Mucosa of gallbladder (tissue), 1 donor: Measurements from ENCODE around the gene PDGFD. TPM values are rescaled to one million over a fixed set of nuclear protein-coding genes. Genes with fewer than 3 reads are reported as not detected.

Experiments used
- DNase-seq: peaks from one replicate; pipeline ENCODE4 v3.0.0-alpha.2; 2020; ENCODE audit warnings: low spot score
- total RNA-seq: library from RNA; stranded (reverse); gene quantifications from one replicate; pipeline ENCODE4 v1.2.1, GENCODE V29; 2021
- donor health status: DM: no; HTN: no; CAD: no.

Gene PDGFD
- total RNA-seq, 1 donor from 2014 or later, result 37.6 TPM

- no peak for DNase-seq
Observed at GRCh38 chr11:104093426-104094280, 70.3 kb downstream of the PDGFD start.

- DNase-seq, result no peak
Observed at GRCh38 chr11:104092744-104093143, 71.2 kb downstream of the PDGFD start.

DNA sequence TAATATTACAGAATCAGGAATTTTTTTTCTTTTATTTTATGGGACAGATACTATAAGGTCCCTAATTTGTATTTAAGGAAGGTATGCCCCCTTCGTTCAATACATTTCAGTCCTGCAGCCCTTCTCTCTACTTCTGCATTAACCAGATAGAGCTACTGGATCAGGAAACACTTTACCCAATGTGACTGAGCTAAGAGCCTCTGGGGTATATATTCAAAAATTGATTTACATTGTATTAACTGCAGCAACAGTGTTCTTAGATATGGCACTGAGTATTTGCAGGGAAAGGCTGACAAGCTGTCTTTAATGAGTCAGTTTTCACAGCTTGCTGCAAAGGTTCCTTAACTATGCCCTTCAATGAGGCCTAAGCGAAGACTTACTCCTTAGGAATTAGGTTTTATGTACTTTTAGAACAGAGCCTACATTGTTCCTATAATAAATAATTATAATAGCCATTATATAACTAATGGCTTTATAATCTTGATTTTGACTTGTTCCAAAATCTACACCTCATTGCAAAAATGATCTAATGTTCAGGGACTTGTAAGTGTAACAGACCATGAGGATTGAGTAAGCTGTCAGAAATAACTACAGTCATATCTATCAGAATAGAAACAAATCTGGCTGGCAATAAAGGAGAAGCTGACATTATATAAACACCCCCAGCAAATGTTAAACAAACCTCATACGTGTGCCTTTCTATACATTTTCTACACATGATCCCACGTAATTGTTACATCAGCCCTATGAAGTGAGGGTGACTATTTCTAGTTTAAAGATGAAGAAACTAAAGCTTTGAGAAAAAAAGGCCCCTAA lies 72.5 kb downstream of the PDGFD start:
- DNase-seq, result no peak

- peak; percentile 10 for DNase-seq
Observed at GRCh38 chr11:104090767-104091166, 73.2 kb downstream of the PDGFD start.

DNA sequence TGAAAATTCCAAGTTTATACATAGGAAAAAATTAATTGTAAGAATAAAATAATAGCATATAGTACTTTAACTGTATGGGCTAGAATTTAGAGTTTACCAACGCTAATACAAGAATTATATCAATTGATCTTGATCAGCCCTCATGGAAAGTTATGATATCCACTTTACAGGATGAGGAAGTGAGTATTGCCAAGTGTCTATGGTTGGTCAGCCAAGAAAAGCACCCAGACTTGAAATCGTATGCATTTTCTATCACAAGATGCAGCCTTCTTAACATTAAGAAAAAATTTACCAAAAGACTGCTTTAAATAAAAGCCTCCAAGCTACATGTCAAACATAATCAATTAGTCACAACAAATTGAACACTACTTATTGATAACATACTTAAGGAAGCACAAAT lies 74.5 kb downstream of the PDGFD start:
- DNase-seq, result no peak

GRCh38 chr11:104086621-104087020 lies 77.3 kb downstream of the PDGFD start:
- no peak for DNase-seq

DNA sequence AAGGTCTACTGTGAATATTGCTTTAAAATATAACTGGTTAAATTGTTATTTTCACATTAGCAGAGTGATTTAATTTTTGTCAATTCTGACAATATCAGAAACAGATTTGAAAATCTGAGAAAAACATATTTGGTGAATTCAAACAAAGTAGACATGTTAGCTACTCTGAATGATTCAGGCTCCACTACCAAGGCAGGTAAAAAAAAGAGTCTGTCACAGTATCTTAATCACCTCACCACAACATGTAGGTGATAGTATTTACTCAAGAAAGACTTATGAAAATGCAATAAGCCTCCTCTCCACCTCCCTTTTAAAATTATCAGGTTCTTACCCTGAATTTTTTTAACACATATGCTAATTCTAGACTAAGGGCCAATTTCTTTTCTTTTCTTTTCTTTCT lies 85.0 kb downstream of the PDGFD start:
- no peak for DNase-seq

DNA sequence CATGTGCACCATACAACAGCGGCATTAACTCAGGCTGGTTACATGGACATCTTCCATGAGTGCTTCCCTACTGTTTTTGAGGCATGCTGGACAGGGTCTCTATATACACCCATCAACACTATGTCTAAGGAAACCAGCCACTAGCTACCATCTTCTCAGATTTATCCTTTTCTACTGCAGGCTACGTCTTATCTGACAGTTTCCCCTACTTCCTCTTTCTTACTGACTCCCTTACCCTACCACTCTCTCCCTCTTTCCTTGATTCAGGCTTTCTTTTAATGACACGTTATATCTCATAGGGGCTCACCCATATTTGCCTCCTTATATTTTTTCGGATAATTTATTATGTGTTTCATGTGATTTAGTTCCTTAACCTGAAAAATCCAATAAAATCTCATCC lies 85.7 kb downstream of the PDGFD start:
- no peak for DNase-seq

- DNase-seq, result no peak
Observed at GRCh38 chr11:104076455-104076854, 87.5 kb downstream of the PDGFD start.

- DNase-seq, result no peak
Observed at GRCh38 chr11:104075706-104076105, 88.2 kb downstream of the PDGFD start.

DNA sequence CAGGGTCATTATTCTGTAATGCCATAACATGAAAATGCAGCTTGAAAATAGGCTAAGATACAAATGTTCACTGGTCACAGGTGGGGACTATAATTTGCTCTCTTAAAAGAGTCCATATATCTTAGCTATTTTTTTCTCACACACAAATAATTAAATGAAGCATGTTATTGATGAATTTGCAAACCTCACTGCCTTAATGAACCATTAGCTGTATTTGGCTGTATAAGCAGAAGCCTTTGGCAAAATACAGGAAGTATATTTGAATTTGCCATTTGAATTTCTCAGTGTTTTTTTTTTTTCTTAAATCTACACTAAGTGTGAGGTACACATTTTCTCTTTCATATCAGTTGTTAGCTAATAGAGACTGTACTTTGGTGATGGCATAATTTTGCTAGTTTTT lies 88.9 kb downstream of the PDGFD start:
- no peak for DNase-seq

DNA sequence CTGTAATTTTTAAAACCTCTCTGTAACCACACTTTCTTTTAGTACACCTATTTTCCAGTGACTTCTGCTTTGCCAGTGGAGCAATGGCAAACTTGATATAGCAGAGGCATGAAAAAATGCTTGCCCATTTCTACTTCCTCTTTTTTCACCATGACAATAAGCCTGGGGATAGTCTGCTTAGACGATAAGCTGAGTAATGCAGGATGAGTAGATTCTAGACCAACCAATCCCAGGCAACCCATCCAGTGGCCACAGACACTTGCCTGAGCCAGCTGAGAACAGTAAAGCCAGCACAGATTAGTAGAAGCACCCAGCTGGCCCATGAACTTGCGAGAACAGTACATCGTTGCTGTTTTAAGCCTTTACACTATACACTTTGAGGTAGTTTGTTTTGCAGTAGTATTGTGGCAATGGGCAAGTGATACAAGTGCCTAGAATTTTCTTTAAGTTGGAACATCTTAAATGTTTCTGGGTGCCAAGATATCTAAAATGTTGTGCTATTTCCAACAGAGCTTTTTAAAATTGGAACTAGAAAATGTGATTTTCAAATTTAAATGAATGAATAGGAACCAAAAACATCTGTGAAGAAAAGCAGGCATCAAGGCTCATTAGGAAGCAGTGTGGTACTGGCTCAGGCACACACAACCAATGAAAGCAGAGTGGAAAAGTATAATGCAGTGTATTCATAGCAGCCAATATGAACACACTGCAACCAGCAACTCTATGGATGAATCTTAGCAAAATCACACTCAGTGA lies 89.8 kb downstream of the PDGFD start:
- DNase-seq, result no peak

DNA sequence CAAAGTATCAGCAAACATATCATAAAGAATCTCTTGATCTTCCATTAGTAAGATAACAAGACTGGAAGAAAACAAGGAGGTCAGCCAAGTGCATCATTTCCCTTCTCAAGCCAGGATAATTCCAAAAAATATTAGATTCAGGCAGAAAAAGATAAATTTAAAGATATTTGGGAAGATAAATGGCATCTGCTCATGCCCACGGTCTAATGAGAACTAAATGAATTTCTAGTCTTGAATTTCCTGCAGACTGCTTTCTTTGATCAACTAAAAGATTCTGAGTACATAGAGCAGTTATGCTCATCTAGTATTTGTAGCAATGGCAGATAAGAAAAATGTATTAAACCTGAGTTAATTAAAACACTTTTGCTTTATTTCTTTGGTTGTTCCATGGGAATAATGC lies 96.4 kb downstream of the PDGFD start:
- DNase-seq, result no peak

GRCh38 chr11:104064034-104064630 lies 99.8 kb downstream of the PDGFD start:
- no peak for DNase-seq

DNA sequence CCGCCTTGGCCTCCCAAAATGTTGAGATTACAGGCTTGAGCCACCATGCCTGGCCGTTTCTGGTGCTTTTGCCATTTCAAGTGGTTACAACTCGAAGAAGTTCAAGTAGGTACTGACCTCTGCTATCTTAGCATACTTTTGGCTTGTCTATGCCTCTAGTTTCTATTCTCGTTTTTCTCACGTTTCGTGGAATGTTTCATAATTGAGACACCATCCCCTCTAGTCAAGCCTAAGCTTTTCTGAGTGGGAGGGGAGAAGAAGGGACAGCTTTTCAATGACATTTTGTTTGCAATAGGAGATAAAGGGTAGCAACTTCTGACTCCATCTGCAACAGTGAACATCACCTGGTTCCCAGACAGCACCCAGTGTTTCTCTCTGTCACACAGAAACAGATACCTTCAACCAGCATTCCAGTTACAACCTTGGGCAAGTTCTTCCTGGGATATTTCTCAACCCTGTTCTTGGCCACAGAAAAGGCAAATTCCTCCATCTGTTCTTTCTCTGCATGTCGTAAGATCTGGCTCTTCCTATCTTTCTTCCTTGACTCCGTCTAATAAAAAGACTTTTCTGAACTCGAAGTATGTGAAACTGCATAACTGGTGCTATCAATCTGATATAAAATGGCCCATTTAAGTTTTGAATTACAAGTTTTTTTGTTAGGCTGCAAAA lies 102.0 kb downstream of the PDGFD start:
- no peak for DNase-seq

DNA sequence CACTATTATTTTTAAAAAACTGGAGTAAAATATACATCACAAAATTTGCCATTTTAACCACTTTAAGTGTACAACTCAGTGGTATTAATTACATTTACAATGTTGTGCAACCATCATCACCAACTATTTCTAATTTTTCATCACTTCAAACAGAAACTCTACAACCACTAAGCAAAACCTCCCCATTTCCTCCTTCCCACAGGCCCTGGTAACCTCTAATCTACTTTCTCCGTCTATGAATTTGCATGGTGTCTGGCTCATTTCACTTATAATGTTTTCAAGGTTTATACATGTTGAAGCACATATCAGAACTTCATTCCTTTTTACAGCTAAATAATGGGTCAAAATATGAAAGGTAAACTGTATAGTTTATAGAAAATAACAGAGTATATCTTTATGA lies 103.1 kb downstream of the PDGFD start:
- no peak for DNase-seq

GRCh38 chr11:104060004-104060794 lies 103.7 kb downstream of the PDGFD start:
- DNase-seq, result no peak

- no peak for DNase-seq
Observed at GRCh38 chr11:104058680-104059079, 105.3 kb downstream of the PDGFD start.

DNA sequence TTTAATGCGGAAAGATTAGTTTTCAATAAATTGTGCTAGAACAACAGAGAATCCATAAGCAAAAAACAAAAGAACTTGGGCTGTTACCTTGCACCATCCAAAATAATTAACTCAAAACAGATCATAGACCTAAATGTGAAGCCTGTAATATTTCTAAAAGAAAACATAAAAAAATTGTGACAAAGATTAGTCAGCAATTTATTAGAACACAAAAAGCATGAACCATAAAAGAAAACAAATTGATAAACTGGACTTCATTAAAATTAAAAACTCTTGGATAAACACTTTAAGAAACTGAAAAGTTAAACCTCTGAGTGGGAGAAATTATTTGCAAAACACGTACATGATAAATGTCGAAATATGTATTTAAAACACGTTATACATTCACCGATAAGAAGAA lies 106.0 kb downstream of the PDGFD start:
- no peak for DNase-seq

DNA sequence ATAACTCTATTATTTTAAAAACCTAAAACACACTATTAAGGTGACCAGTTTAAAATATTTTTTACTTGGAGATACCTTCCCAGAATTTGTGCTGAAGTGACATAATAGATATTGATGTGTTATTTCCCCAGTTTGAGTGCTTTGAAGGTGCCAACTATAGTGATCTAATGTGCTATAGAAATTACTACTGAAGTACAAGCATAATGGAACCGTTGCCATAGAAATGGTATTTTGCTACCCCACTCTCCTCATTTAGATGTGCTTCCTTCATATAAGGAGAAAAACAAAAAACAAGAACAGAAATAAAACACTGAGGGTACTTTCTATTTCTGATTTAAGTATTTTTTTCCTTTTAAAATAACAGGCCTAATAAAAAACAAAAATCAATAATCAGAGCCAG lies 108.4 kb downstream of the PDGFD start:
- no peak for DNase-seq
